ENCODE results near the gene ADGRG3.

Gene ADGRG3

GRCh38 chr16:57732714-57733113 lies 64.6 kb downstream of the ADGRG3 start:
- TF ChIP-seq CTCF (IDR thresholded peaks at IDR 0.05; ENCODE audit: insufficient read depth, low read length, poor library complexity, severe bottlenecking) (no peak), EZH2phosphoT487 (conservative IDR thresholded peaks at IDR 0.05; ENCODE audit: low read length) (no peak)
- no peak overlapping the region for H3K27ac ChIP-seq (ENCODE audit: low read depth, low read length)

GRCh38 chr16:57734308-57734924 lies 66.3 kb downstream of the ADGRG3 start:
- Histone ChIP-seq H3K27me3 (ENCODE audit: low read length) (no peaks in the 10 kb centered on the region), H3K9ac (ENCODE audit: low read length) (peak overlapping the region; percentile 97), H4K20me1 (ENCODE audit: low read depth, low read length) (no peaks in the 10 kb centered on the region), H3K4me3 (ENCODE audit: insufficient read depth, low read length, poor library complexity, severe bottlenecking) (peak overlapping the region; percentile 97), H3K9me2 (replicated peaks; ENCODE audit: insufficient read depth, low read length) (no peaks in the 10 kb centered on the region), H3K4me2 (ENCODE audit: low read depth, low read length, poor library complexity, severe bottlenecking) (peak overlapping the region; percentile 99), H3K27ac (ENCODE audit: low read depth, low read length) (peak overlapping the region; percentile 35; the same call in 1 of the 2 replicates), H2AFZ (ENCODE audit: low read depth, low read length, severe bottlenecking) (peak overlapping the region; percentile 94), H3K36me3 (ENCODE audit: low read length) (no peaks in the 10 kb centered on the region), H3K79me2 (ENCODE audit: insufficient read depth, low read length) (no peaks in the 10 kb centered on the region), H3K9me3 (ENCODE audit: insufficient read depth, low read length) (peaks cover 8% of the 10 kb centered on the region; the same call in 1 of the 2 replicates), H3F3A (ENCODE audit: insufficient read depth) (no peaks in the 10 kb centered on the region)
- TF ChIP-seq EZH2phosphoT487 (conservative IDR thresholded peaks at IDR 0.05; ENCODE audit: low read length) (no peak), CTCF (IDR thresholded peaks at IDR 0.05; ENCODE audit: insufficient read depth, low read length, poor library complexity, severe bottlenecking) (no peak)

More at GRCh38 chr16:57732714-57733113, 64.6 kb downstream of the ADGRG3 start:
- Histone ChIP-seq H3K36me3 (ENCODE audit: low read length) (no peaks in the 10 kb centered on the region), H3K79me2 (ENCODE audit: insufficient read depth, low read length) (no peaks in the 10 kb centered on the region), H3K4me3 (ENCODE audit: insufficient read depth, low read length, poor library complexity, severe bottlenecking) (no peak overlapping the region), H3K4me2 (ENCODE audit: low read depth, low read length, poor library complexity, severe bottlenecking) (no peak overlapping the region), H3K9ac (ENCODE audit: low read length) (no peak overlapping the region), H2AFZ (ENCODE audit: low read depth, low read length, severe bottlenecking) (no peak overlapping the region), H3K9me2 (replicated peaks; ENCODE audit: insufficient read depth, low read length) (no peaks in the 10 kb centered on the region), H3K9me3 (ENCODE audit: insufficient read depth, low read length) (peaks cover 8% of the 10 kb centered on the region; the same call in 1 of the 2 replicates), H3K27me3 (ENCODE audit: low read length) (no peaks in the 10 kb centered on the region), H3F3A (ENCODE audit: insufficient read depth) (no peaks in the 10 kb centered on the region), H4K20me1 (ENCODE audit: low read depth, low read length) (no peaks in the 10 kb centered on the region)

- Histone ChIP-seq H3K9me3 (ENCODE audit: insufficient read depth, low read length) (peaks cover 8% of the 10 kb centered on the region; the same call in 1 of the 2 replicates), H3K4me2 (ENCODE audit: low read depth, low read length, poor library complexity, severe bottlenecking) (peak overlapping the region; percentile 99), H3K9me2 (replicated peaks; ENCODE audit: insufficient read depth, low read length) (no peaks in the 10 kb centered on the region), H3K9ac (ENCODE audit: low read length) (peak overlapping the region; percentile 97), H3K4me3 (ENCODE audit: insufficient read depth, low read length, poor library complexity, severe bottlenecking) (peak overlapping the region; percentile 97), H3F3A (ENCODE audit: insufficient read depth) (no peaks in the 10 kb centered on the region), H3K27me3 (ENCODE audit: low read length) (no peaks in the 10 kb centered on the region), H3K79me2 (ENCODE audit: insufficient read depth, low read length) (no peaks in the 10 kb centered on the region), H4K20me1 (ENCODE audit: low read depth, low read length) (no peaks in the 10 kb centered on the region), H3K27ac (ENCODE audit: low read depth, low read length) (peak overlapping the region; percentile 35), H3K36me3 (ENCODE audit: low read length) (no peaks in the 10 kb centered on the region), H2AFZ (ENCODE audit: low read depth, low read length, severe bottlenecking) (peak overlapping the region; percentile 94)
- TF ChIP-seq CTCF (IDR thresholded peaks at IDR 0.05; ENCODE audit: insufficient read depth, low read length, poor library complexity, severe bottlenecking) = no peak
- no peak for TF ChIP-seq EZH2phosphoT487 (conservative IDR thresholded peaks at IDR 0.05; ENCODE audit: low read length)
These were observed 67.0 kb downstream of the ADGRG3 start for GRCh38 chr16:57734925-57735754.

All from SU-DHL-6 (cell line).